IPS-20b (cell line): ENCODE results near the gene XIRP2.
"Not testable (repeated sequence)": the region's sequence is repeated elsewhere in the genome, so short reads cannot be mapped to it uniquely, and the experiment has no call there.

Experiments used
- H3K27ac ChIP-seq: one replicate; pipeline ENCODE4 v1.5.1; 2013; ENCODE audit warnings: low read length
- H3K27me3 ChIP-seq: 2 replicates; pipeline ENCODE4 v1.6.1; 2013; ENCODE audit warnings: mild to moderate bottlenecking, low read length, inconsistent platforms; ENCODE audit not compliant: insufficient read depth
- H3K36me3 ChIP-seq: 2 replicates; pipeline ENCODE4 v1.6.1; 2013; ENCODE audit warnings: low read depth, mild to moderate bottlenecking, inconsistent platforms, low read length, moderate library complexity; ENCODE audit not compliant: insufficient read depth
- H3K4me1 ChIP-seq: 2 replicates; pipeline ENCODE4 v1.6.1; 2013; ENCODE audit warnings: mild to moderate bottlenecking, control low read depth, inconsistent platforms, low read length, moderate library complexity; ENCODE audit not compliant: insufficient read depth
- H3K4me3 ChIP-seq: 2 replicates; pipeline ENCODE4 v1.5.1; 2013; ENCODE audit warnings: mild to moderate bottlenecking, low read length, inconsistent platforms
- H3K9ac ChIP-seq: 2 replicates; pipeline ENCODE4 v1.6.1; 2013; ENCODE audit warnings: low read depth, mild to moderate bottlenecking, inconsistent platforms, low read length, moderate library complexity
- H3K9me3 ChIP-seq: 2 replicates; pipeline ENCODE4 v1.6.1; 2013; ENCODE audit warnings: mild to moderate bottlenecking, low read depth, low read length, inconsistent platforms; ENCODE audit not compliant: insufficient read depth

XIRP2 gene

DNA sequence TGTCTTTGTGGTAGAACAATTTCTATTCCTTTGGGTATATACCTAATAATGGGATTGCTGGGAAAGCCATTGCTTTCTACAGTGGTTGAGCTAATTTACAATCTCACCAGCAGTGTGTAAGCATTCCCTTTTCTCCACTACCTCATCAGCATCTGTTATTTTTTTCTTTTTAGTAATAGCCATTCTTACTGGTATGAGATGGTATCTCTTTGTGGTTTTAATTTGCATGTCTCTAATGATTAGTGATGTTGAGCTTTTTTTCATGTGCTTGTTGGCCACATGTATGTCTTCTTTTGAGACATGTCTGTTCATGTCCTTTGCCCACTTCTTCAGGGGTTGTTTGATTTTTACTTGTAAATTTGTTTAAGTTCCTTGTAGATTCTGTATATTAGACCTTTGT lies 221.4 kb downstream of the XIRP2 start:
- H3K4me3 ChIP-seq, H3K9ac ChIP-seq, H3K27me3 ChIP-seq, H3K4me1 ChIP-seq, H3K9me3 ChIP-seq, H3K36me3 ChIP-seq, H3K27ac ChIP-seq: not testable (repeated sequence)

DNA sequence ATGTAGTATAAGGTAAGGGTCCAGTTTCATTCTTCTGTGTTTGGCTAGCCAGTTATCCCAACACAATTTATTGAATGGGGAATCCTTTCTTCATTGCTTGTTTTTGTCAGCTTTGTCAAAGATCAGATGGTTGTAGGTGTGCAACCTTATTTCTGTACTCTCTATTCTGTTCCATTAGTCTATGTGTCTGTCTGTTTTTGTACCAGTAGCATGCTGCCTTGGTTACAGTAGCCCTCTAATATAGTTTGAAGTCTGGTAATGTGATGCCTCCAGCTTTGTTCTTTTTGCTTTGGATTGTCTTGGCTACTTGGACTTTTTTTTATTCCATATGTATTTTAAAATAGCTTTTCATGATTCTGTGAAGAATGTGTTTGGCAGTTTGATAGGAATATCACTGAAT lies 222.1 kb downstream of the XIRP2 start:
- no peaks in the 10 kb centered on the region for H3K4me1 ChIP-seq
- H3K27me3 ChIP-seq = no peaks in the 10 kb centered on the region
- H3K27ac ChIP-seq = no peak overlapping the region
- no peaks in the 10 kb centered on the region for H3K36me3 ChIP-seq
- no peak overlapping the region for H3K9ac ChIP-seq
- no peak overlapping the region for H3K4me3 ChIP-seq
- H3K9me3 ChIP-seq = 0 out of 2 replicates have a peak, but pooled peaks cover 3% of the 10 kb centered on the region

DNA sequence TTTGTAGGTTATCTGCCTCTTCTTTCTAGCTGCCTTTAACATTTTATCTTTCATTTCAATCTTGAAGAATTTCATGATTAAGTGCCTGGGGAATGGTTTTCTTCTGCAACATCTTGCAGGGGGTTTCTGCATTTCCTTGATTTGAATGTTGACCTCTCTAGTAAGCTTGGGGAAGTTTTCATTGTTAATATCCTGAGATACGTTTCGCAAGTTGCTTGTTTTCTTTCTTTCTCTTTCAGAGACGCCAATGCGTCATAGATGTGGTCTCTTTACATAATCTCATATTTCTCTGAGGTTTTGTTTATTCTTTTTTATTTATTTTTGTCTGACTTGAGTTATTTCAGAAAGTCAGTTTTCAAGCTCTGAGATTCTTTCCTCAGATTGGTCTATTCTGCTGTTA lies 225.7 kb downstream of the XIRP2 start:
- Histone ChIP-seq H3K4me1 (no peaks in the 10 kb centered on the region), H3K4me3 (no peak overlapping the region), H3K27me3 (no peaks in the 10 kb centered on the region), H3K9me3 (no peaks in the 10 kb centered on the region), H3K27ac (no peak overlapping the region), H3K36me3 (no peaks in the 10 kb centered on the region), H3K9ac (no peak overlapping the region)

DNA sequence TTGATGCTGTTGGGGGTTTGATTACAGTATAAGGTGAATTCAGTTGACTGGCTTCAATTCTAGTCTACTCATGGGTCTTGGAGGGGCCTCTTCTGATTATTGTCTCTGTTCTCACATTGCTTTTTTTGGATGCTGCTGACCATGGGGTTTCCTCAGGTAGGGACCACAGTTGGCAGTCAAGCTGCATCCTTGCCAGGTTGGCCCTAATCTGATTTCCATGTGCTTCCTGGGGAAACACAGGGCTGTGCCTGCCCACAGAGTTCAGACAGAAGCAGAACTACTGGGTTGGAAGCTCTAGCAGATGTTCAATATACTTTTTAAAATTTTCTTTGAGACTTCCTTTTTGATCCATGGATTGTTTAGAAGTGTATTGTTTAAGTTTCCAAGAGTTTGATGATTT lies 227.3 kb downstream of the XIRP2 start:
- Histone ChIP-seq H3K9ac (no peak overlapping the region), H3K4me1 (no peaks in the 10 kb centered on the region), H3K36me3 (no peaks in the 10 kb centered on the region), H3K9me3 (no peaks in the 10 kb centered on the region), H3K27ac (no peak overlapping the region), H3K27me3 (no peaks in the 10 kb centered on the region), H3K4me3 (no peak overlapping the region)

DNA sequence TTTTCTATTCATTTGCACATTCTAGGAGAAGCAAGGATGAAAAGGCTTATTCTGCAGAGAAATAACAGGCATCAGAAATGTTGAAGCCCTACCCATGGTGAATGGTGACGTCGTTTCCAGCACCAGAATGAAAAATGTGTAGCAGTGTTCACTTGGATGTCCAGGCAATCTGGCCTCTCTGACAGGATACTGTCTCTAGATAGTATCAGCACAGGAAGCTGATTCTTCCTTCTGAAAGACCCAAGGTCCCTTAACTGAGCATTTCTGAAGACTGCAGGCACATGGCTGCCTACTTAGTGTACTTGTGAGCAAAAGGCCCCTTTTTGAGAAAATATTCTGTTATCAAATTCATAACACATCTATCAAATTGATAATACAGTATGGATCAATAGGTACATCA lies 234.1 kb downstream of the XIRP2 start:
- H3K9me3 ChIP-seq = no peaks in the 10 kb centered on the region
- no peaks in the 10 kb centered on the region for H3K36me3 ChIP-seq
- H3K4me3 ChIP-seq = no peak overlapping the region
- H3K27me3 ChIP-seq = no peaks in the 10 kb centered on the region
- H3K27ac ChIP-seq = no peak overlapping the region
- no peaks in the 10 kb centered on the region for H3K4me1 ChIP-seq
- no peak overlapping the region for H3K9ac ChIP-seq

DNA sequence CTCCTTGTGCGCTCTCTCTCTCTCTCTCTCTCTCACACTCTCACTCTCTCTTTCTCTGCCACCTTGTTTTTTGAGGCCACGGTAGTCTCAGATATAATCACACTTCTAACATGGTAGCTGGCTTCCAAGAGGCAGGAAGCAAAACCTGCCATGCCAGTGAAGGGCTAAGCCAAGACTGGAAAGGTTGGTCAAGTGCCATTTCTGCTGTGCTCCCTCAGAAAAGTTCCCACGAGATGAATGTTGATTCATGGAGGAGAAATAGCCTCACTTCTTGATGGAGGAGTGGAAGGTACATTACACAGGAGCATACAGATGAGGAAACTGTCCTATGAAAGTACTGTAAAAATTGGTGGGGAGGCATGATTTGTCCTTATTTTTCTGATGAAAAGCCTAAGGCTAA lies 237.9 kb downstream of the XIRP2 start:
- Histone ChIP-seq H3K4me1 (no peaks in the 10 kb centered on the region), H3K27ac (no peak overlapping the region), H3K27me3 (no peaks in the 10 kb centered on the region), H3K36me3 (no peaks in the 10 kb centered on the region), H3K9ac (no peak overlapping the region), H3K9me3 (no peaks in the 10 kb centered on the region), H3K4me3 (no peak overlapping the region)

DNA sequence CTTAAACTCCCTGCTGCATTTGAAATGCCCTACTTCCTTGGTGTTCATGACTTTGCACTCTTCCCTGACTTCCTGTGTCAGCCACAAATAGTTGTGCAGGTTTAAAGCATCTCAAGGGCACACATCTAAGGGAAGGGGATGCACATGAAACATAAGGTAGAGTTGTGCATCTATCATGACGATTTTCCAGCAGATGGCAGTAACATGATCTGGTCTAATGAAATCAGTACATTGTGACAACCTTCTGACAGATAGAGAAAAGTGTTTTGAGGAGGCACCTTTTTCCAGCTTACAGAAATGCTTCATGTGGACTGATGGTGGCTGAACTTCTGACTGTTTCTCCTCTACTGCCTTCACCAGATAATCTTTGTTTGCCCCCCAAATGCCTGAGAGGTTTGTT lies 238.9 kb downstream of the XIRP2 start:
- Histone ChIP-seq H3K9me3 (no peaks in the 10 kb centered on the region), H3K9ac (no peak overlapping the region), H3K27me3 (no peaks in the 10 kb centered on the region), H3K27ac (no peak overlapping the region), H3K4me3 (no peak overlapping the region), H3K36me3 (no peaks in the 10 kb centered on the region), H3K4me1 (no peaks in the 10 kb centered on the region)

DNA sequence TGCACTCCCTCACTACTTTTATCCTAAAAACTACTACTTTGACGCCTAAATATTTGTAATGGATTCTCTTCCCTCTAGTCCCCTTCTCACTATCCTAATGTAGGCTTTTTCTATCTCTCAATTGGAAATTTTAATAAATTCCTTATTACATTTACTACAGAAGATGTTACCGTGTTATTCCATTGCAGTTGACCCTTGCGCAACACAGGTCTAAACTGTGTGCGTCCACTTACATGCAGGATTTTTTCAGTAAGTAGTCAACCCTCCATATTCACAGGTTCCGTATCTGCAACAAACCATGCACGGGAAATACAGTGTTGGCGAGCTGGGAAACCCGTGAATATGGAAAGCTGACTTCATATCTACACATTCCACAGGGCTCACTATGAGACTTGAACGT lies 239.8 kb downstream of the XIRP2 start:
- Histone ChIP-seq H3K27me3 (no peaks in the 10 kb centered on the region), H3K27ac (no peak overlapping the region), H3K9me3 (no peaks in the 10 kb centered on the region), H3K4me1 (no peaks in the 10 kb centered on the region), H3K36me3 (no peaks in the 10 kb centered on the region), H3K9ac (no peak overlapping the region), H3K4me3 (no peak overlapping the region)

DNA sequence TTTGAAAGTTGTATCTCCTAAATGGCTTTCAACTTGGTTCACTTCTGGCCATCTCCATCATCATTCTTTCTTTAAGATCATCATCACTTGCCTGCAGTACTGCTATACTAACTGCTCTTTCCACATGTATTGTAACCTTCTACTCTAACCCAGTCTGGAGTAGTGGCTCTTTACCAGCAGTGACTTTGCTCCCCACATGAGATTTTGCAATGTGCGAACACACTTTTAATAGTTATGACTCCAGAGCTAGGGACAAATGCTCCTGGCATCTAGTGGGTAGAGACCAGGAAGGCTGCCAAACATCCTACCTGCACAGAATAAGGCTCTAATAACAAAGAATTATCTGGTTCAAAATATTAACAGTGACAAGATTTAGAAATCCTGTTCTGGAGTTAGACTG lies 243.8 kb downstream of the XIRP2 start:
- no peaks in the 10 kb centered on the region for H3K27me3 ChIP-seq
- H3K27ac ChIP-seq = no peak overlapping the region
- no peak overlapping the region for H3K4me3 ChIP-seq
- H3K4me1 ChIP-seq = no peaks in the 10 kb centered on the region
- H3K36me3 ChIP-seq = no peaks in the 10 kb centered on the region
- H3K9me3 ChIP-seq = no peaks in the 10 kb centered on the region
- H3K9ac ChIP-seq = no peak overlapping the region

DNA sequence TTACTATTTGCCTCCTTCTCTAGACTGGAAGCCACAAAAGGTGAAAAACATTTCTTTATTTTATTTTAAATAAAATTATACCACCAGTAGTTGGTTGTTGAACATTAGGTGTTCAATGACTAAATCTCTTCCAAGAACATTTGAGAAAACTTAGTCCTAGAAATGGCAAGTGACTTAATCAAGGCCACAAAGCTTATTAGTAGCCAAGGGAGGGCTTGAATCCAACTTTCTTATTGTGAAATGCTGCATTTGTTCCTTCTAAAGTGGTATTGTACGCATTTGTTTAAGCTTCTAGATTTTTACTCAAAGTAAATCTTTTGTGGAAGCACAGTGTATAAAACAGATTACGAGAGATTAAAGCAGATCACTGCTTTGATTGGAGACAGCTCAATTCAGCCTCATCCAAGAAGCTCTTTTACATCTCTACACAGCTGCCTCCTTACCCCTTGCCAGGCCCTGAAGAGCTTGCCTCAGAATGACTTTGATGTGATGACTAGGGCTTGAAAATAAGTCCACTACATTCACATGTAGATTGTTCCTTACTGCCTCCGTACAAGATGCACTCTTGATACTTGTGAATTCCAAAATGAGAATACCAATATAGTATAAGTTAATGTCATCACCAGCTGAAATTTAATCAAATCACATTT lies 244.8 kb downstream of the XIRP2 start:
- H3K9ac ChIP-seq = no peak overlapping the region
- H3K4me1 ChIP-seq = no peaks in the 10 kb centered on the region
- H3K27me3 ChIP-seq = no peaks in the 10 kb centered on the region
- H3K36me3 ChIP-seq = no peaks in the 10 kb centered on the region
- H3K9me3 ChIP-seq = no peaks in the 10 kb centered on the region
- H3K27ac ChIP-seq = no peak overlapping the region
- no peak overlapping the region for H3K4me3 ChIP-seq

DNA sequence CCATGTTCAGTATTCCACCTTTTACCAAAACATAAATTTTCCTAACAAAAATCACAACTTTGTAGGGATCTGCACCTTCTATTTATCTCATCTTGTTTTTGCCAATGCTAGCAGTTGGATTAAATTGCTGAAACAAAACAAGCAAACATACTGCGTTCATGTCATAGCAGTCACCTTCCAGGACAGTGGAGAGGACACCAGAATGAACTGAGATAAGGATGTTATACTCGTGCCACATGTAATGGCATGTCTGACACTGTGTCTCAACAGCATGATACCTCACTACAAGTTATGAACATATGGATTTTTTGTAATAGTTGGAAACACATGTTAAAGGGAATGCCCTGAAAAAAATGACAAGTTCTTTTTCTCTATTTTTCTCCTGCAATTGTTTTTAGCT lies 245.3 kb downstream of the XIRP2 start:
- Histone ChIP-seq H3K9me3 (no peaks in the 10 kb centered on the region), H3K27ac (no peak overlapping the region), H3K27me3 (no peaks in the 10 kb centered on the region), H3K4me1 (no peaks in the 10 kb centered on the region), H3K4me3 (no peak overlapping the region), H3K9ac (no peak overlapping the region), H3K36me3 (no peaks in the 10 kb centered on the region)

DNA sequence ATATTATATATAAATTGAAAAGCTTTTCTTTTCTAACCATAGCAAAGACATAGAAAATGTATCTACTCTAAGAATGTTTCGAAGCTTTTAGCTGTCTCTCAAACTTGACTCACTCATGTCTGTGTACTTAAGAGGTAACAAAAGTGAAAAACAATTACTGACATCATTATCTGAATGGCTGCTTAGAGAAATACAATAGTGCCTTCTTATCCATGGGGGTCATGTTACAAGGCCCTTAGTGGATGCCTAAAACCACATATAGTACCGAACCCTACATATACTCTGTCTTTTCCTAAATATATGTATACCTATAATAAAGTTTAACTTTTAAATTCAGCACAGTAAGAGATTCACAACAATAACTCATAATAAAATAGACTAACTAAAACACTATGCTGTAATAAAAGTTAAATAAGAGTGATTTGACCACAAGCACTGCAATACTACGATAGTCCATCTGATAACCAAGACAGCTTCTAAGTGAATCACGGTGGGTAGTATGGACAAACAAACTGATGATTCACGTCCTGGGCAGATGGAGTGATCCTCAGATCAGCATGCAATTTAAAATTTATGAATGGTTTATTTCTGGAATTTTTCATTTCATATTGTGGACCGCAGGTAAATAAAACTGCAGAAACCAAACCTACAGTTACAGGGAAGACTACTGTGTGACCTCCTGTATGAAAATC lies 246.2 kb downstream of the XIRP2 start:
- no peak overlapping the region for H3K9ac ChIP-seq
- no peaks in the 10 kb centered on the region for H3K4me1 ChIP-seq
- H3K27me3 ChIP-seq = no peaks in the 10 kb centered on the region
- H3K9me3 ChIP-seq = no peaks in the 10 kb centered on the region
- H3K27ac ChIP-seq = no peak overlapping the region
- no peak overlapping the region for H3K4me3 ChIP-seq
- no peaks in the 10 kb centered on the region for H3K36me3 ChIP-seq
